ENCODE results near the gene HOXB7. TPM values are rescaled to one million over a fixed set of nuclear protein-coding genes. Genes with fewer than 3 reads are reported as not detected.

The HOXB7 gene
- polyA plus RNA-seq, 1 experiment: not detected

DNA sequence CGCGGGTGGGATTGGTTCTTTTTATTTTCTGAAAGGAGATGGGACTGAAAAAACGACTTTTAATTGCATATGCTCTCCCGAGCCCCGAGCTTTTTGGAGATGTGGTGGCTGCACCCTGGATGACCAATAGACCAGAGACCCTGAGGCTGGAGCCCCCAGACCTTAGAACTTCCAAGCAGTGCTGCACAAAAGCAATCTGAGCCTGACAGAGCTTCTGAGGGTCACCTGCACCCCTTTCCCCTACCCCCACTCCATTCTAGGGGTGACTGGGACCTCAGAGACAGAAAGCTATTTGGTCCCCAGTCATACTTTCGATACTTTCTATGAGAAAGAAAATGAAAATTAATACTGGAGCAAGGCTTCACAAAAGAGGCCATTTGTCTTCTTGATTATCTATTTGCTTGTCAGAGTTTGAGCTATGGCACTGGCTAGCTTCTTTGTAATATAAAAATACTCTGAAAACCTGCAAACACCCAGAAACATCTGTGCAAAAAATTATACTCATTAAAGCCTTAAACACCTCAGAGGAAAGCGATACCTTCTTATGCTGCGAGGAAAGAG, 36.2 kb downstream of the HOXB7 start:
- Histone ChIP-seq H3K4me3 (ENCODE audit: low read depth, low read length) (no peak overlapping the region), H3K36me3 (ENCODE audit: control insufficient read depth, insufficient read depth, low read length) (no peaks in the 10 kb centered on the region), H3K27me3 (ENCODE audit: control insufficient read depth, insufficient read depth, low read length) (peaks cover 78% of the 10 kb centered on the region)
- ChIA-PET POLR2A (interaction anchor here (0.6 kb wide), 1 partner anchor 41 kb away, joined by 7 read pairs; no protein-coding TSS in a partner anchor), CTCF (interaction anchor here (1.0 kb wide), 1 partner anchor 239 kb away, joined by 3 read pairs; no protein-coding TSS in a partner anchor)
- DNase-seq (ENCODE audit: low read depth): no peak
- TF ChIP-seq CTCF (IDR thresholded peaks at IDR 0.05; ENCODE audit: insufficient read depth, low read depth, low read length): no peak

GRCh38 chr17:48571826-48572417, 38.9 kb downstream of the HOXB7 start:
- H3K27me3 ChIP-seq (ENCODE audit: control insufficient read depth, insufficient read depth, low read length): peaks cover 78% of the 10 kb centered on the region
- H3K36me3 ChIP-seq (ENCODE audit: control insufficient read depth, insufficient read depth, low read length): no peaks in the 10 kb centered on the region
- TF ChIP-seq CTCF (IDR thresholded peaks at IDR 0.05; ENCODE audit: insufficient read depth, low read depth, low read length): no peak
- no peak for DNase-seq (ENCODE audit: low read depth)
- no peak overlapping the region for H3K4me3 ChIP-seq (ENCODE audit: low read depth, low read length)
- ChIA-PET POLR2A (no interaction called here), CTCF (no interaction called here)

DNA sequence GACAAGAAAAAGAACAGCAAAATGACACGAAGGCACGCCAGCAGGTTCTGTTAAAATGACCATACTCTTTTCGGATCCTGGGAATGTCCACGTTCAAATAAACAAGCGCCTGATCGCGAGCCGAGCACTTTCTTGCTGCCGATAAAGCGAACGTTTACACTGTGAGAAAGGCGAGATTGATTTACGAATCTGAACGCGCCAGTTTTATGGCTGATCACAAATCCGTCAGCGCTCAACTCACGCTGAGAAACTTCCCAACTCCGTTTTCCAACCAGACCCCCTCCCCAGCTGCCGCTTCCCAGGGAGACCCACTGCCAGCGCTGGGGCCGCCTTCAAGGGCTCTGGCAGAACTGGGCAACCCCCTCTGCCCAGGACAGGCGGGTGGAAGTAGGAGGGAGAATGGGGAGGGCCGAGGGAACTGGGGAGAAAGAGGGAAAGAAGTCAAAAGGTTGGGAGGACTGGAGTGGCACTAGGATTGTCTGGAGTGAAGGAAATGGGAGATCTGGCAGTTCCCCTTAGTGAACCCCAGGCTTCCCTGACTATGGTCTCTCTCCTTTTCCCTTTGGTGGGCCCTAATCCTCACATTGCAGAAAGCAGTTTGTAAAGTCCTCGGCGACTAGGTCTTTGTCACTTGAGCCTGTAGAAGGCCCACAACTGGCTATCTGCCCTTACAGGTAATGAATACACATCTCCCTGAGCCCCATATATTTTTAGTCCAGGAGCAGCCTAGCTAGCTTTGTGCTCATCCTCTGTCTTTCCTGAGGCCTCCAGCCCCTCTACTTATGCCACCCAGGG, 39.6 kb downstream of the HOXB7 start:
- Histone ChIP-seq H3K36me3 (ENCODE audit: control insufficient read depth, insufficient read depth, low read length) (no peaks in the 10 kb centered on the region), H3K4me3 (ENCODE audit: low read depth, low read length) (no peak overlapping the region), H3K27me3 (ENCODE audit: control insufficient read depth, insufficient read depth, low read length) (peaks cover 81% of the 10 kb centered on the region)
- POLR2A ChIA-PET: no interaction called here
- TF ChIP-seq CTCF (IDR thresholded peaks at IDR 0.05; ENCODE audit: insufficient read depth, low read depth, low read length): no peak
- DNase-seq (ENCODE audit: low read depth): no peak
- CTCF ChIA-PET: interaction anchor here (0.8 kb wide), 1 partner anchor 220 kb away, joined by 3 read pairs; no protein-coding TSS in a partner anchor

DNA sequence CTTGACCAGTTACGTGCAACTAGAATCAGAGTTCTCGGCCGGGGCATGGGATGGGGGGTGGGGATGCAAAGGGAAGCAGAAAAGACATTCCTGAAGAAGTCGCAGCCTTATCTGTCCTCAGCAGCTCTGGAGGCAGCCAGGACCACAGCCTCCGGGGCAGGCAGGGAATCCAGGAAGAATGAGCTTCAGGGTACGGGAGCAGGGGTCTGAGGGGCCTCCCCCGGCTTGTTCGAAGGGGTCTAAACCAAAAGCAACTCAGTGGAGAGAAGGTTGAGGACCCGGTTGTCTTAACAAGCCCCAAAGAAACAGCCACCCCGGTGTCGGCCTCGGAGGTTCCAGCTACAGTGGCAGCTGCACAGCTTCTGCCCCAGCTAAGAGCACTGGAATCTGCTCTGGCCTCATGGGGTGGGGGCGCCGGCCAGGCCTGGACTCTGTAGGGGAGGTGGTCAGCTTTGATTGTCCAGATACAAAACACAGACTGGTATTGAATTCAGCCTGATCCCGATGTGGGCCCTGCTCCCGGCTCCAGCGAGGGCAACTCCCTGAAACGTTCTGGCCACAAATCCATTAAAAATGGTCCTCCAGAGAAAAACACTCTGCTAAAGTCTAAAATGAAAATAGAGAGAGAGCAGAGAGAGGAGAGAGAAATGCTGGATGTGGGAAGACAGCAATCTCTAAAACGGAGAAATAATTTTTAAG, 40.3 kb downstream of the HOXB7 start:
- peaks cover 81% of the 10 kb centered on the region for H3K27me3 ChIP-seq (ENCODE audit: control insufficient read depth, insufficient read depth, low read length)
- H3K4me3 ChIP-seq (ENCODE audit: low read depth, low read length): no peak overlapping the region
- TF ChIP-seq CTCF (IDR thresholded peaks at IDR 0.05; ENCODE audit: insufficient read depth, low read depth, low read length): no peak
- no peaks in the 10 kb centered on the region for H3K36me3 ChIP-seq (ENCODE audit: control insufficient read depth, insufficient read depth, low read length)
- CTCF ChIA-PET: interaction anchor here (0.6 to 1.5 kb wide), 4 partner anchors 16 to 219 kb away, joined by 3 to 4 read pairs (median 3); no protein-coding TSS in a partner anchor
- DNase-seq (ENCODE audit: low read depth): no peak
- POLR2A ChIA-PET: no interaction called here
